Right lobe of liver (tissue), 4 donors: ENCODE data around the gene DBH.

ENCODE experiments used
- POLR2A ChIP-seq: fragments of 450-650 bp; IDR thresholded peaks from one replicate; pipeline ENCODE4 v1.6.1; 2017; ENCODE audit warnings: antibody characterized with exemption, mild to moderate bottlenecking
- TF ChIP-seq, protein P1 (sequence below), 4 donors: fragments of 200-600 bp in 3 of 4; fragments of 450-650 bp in 1 of 4; IDR thresholded peaks; one replicate each; pipeline versions ENCODE4 v1.5.1 to v1.8.0; 2016 to 2022; ENCODE audit warnings: antibody characterized with exemption in 4 of 4, mild to moderate bottlenecking in 2 of 4
- donor health status: DM: no; HTN: no; CAD: no.
- donor health status: DM: no; HTN: no; CAD: no.
- donor health status: DM: no; HTN: yes; CAD: no.

DNA sequence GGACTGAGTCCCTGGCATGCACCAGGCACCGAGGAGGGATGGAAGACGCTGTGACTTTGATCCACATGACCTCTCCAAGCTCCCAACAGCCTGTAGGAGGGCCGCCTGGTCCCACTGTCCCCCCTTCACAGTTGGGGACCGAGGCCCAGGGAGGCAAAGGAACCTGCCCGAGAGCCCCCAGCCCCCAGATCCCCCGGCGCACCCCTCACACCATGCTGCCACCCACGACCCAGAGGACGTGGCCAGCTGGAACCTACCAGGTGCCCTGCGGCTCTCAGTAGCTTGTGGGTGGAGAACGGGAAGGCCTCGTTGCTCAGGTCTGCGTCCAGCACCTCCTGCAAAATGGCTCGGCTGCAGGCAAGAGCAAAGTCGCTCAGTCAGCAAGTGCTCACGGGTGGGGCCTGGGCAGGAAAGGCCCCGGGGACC lies 48.8 kb downstream of the DBH start:
- TF ChIP-seq, protein P1, sequence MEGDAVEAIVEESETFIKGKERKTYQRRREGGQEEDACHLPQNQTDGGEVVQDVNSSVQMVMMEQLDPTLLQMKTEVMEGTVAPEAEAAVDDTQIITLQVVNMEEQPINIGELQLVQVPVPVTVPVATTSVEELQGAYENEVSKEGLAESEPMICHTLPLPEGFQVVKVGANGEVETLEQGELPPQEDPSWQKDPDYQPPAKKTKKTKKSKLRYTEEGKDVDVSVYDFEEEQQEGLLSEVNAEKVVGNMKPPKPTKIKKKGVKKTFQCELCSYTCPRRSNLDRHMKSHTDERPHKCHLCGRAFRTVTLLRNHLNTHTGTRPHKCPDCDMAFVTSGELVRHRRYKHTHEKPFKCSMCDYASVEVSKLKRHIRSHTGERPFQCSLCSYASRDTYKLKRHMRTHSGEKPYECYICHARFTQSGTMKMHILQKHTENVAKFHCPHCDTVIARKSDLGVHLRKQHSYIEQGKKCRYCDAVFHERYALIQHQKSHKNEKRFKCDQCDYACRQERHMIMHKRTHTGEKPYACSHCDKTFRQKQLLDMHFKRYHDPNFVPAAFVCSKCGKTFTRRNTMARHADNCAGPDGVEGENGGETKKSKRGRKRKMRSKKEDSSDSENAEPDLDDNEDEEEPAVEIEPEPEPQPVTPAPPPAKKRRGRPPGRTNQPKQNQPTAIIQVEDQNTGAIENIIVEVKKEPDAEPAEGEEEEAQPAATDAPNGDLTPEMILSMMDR (IDR thresholded peaks at IDR 0.05) = no peak
- TF ChIP-seq POLR2A = no peak
